Ishikawa (cell line): ENCODE measurements around the gene NAPB.

Source experiments
- CEBPB ChIP-seq: IDR thresholded peaks from 2 replicates; pipeline ENCODE4 v1.6.1; 2012
- CREB1 ChIP-seq: IDR thresholded peaks from 2 replicates; pipeline ENCODE4 v1.6.1; 2012; ENCODE audit warnings: low read depth
- EGR1 ChIP-seq: IDR thresholded peaks from 2 replicates; pipeline ENCODE4 v1.6.1; 2012
- EP300 ChIP-seq: IDR thresholded peaks from 2 replicates; pipeline ENCODE4 v1.6.1; 2012; ENCODE audit warnings: borderline replicate concordance
- FOXM1 ChIP-seq: IDR thresholded peaks from 2 replicates; pipeline ENCODE4 v1.6.1; 2012; ENCODE audit warnings: low read depth, borderline replicate concordance
- MAX ChIP-seq: IDR thresholded peaks from 2 replicates; pipeline ENCODE4 v1.6.1; 2012
- NFIC ChIP-seq: IDR thresholded peaks from 2 replicates; pipeline ENCODE4 v1.6.1; 2012
- RAD21 ChIP-seq: IDR thresholded peaks from 2 replicates; pipeline ENCODE4 v1.6.1; 2012; ENCODE audit warnings: low read depth
- TAF1 ChIP-seq: IDR thresholded peaks from 2 replicates; pipeline ENCODE4 v1.6.1; 2012; ENCODE audit warnings: low read depth, mild to moderate bottlenecking
- TCF12 ChIP-seq: IDR thresholded peaks from 2 replicates; pipeline ENCODE4 v1.6.1; 2012; ENCODE audit warnings: low read depth
- TEAD4 ChIP-seq: IDR thresholded peaks from 2 replicates; pipeline ENCODE4 v1.6.1; 2012
- YY1 ChIP-seq: IDR thresholded peaks from 2 replicates; pipeline ENCODE4 v1.6.1; 2012; ENCODE audit warnings: low read depth
- ZBTB7A ChIP-seq: IDR thresholded peaks from 2 replicates; pipeline ENCODE4 v1.6.1; 2012; ENCODE audit warnings: low read depth
- TF ChIP-seq, protein P1 (sequence below): IDR thresholded peaks from 2 replicates; pipeline ENCODE4 v1.6.1; 2012; ENCODE audit warnings: low read depth, mild to moderate bottlenecking
- TF ChIP-seq, protein P2 (sequence below): IDR thresholded peaks from 2 replicates; pipeline ENCODE4 v1.6.1; 2012

Gene NAPB

GRCh38 chr20:23425129-23425528, 3.8 kb upstream of the NAPB start:
- no peak for TF ChIP-seq EP300
- TF ChIP-seq NFIC, result no peak
- TF ChIP-seq CREB1, result no peak
- TF ChIP-seq RAD21, result no peak
- TF ChIP-seq TEAD4, result no peak

DNA sequence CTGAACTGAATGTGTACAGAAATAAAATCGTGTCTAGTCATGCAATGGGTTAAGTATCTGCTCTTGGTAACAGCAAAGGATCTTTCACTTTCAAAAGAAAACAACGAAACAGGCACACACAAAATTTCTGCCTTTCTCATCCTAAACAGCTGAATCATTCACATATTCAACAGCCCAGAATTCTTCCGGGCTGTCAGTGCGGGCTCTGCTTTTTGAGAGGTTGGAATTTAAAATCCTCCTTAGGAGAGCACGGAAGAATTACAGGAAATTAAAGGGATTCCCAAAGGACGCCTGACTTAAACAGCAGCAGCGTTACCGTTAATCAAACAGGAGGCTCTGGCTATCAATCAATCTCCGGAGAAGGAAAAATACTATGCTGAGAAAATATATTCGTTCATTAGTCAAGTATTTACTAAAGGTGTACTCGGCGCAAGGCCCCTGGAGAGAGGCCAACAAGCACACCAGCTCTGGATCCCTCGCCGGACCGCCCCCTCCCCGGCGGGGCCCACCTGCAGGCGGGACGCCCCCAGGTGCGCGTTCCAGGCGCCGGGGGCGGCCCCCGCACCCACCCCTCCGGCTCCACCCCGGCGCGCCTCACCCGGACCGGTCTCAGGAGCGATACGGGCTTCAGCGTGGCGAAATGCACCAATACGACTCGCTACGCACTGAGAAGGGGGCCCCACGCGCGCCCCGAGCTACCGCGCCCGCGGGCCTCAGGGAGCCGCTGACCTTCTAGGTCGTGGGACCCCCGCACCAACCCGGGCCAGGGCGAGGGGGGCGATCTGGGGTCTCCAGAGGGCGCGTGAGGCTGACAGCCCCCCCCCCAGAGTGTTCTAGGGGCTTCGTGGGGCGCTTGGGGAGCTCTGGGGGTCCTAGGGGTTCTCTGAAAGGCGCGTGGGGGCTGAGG, 1.0 kb downstream of the NAPB start:
- TF ChIP-seq ZBTB7A, result peak; percentile 21; the same call in 1 of the 2 replicates
- TF ChIP-seq EP300, result no peak

- TF ChIP-seq ZBTB7A (no peak), TCF12 (no peak), CREB1 (no peak), FOXM1 (no peak), EGR1 (no peak)
- TF ChIP-seq, protein P1, sequence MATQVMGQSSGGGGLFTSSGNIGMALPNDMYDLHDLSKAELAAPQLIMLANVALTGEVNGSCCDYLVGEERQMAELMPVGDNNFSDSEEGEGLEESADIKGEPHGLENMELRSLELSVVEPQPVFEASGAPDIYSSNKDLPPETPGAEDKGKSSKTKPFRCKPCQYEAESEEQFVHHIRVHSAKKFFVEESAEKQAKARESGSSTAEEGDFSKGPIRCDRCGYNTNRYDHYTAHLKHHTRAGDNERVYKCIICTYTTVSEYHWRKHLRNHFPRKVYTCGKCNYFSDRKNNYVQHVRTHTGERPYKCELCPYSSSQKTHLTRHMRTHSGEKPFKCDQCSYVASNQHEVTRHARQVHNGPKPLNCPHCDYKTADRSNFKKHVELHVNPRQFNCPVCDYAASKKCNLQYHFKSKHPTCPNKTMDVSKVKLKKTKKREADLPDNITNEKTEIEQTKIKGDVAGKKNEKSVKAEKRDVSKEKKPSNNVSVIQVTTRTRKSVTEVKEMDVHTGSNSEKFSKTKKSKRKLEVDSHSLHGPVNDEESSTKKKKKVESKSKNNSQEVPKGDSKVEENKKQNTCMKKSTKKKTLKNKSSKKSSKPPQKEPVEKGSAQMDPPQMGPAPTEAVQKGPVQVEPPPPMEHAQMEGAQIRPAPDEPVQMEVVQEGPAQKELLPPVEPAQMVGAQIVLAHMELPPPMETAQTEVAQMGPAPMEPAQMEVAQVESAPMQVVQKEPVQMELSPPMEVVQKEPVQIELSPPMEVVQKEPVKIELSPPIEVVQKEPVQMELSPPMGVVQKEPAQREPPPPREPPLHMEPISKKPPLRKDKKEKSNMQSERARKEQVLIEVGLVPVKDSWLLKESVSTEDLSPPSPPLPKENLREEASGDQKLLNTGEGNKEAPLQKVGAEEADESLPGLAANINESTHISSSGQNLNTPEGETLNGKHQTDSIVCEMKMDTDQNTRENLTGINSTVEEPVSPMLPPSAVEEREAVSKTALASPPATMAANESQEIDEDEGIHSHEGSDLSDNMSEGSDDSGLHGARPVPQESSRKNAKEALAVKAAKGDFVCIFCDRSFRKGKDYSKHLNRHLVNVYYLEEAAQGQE, result no peak
These were observed 1.7 kb downstream of the NAPB start for GRCh38 chr20:23419657-23419994.

DNA sequence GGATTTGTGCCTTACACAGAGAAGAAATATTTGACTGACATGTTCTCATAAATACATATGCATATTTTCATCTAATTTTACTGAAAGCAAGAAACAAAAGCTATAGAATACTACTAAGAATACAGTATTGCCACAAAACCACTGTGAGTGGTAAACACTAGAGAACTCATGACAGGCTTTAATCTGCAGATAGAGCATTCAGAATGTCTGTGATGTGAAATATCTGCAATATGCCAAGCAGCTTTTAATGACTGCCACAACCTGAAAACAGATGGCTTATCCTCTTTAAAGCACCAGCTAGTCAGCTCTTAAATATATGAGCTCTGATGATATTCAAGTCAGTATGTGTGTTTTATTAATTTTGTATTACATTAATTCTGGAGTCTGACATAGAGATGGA, 3.4 kb downstream of the NAPB start:
- TF ChIP-seq YY1, result no peak
- TF ChIP-seq ZBTB7A, result no peak
- no peak for TF ChIP-seq TCF12
- no peak for TF ChIP-seq EP300
- TF ChIP-seq TAF1, result no peak
- no peak for TF ChIP-seq CREB1
- TF ChIP-seq NFIC, result no peak
- no peak for TF ChIP-seq FOXM1

DNA sequence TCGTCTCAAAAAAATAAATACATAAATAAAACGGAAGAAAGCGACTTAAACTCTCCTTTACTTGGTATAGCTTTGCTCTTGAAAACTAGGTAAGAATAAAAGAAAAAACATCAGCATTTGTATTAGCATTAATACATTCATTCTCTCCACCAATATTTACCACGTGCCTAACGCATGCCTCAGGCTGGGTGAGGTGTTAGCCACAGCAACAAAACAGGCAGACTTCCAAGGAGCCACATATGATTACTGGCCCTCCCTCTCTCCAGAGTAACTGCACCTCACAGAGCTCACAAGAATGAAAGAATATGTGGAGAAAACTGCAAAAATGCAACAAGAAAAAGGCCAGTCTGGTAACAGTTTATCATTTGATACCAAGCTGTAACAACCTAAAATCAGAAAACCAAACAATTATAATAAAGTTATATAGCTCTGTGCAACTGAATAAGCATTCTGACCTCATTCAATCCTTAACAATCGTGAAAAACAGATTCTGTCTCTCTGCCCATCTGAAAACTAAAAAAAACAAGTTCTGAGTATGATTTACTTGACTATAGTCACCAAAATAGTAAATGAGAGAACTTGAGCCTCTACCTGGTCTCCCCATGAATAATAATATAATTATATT, 5.2 kb downstream of the NAPB start:
- no peak for TF ChIP-seq CEBPB
- TF ChIP-seq MAX, result no peak
- no peak for TF ChIP-seq EP300
- no peak for TF ChIP-seq TCF12
- TF ChIP-seq, protein P1, result no peak
- TF ChIP-seq RAD21, result no peak
- TF ChIP-seq FOXM1, result no peak
- no peak for TF ChIP-seq TEAD4
- TF ChIP-seq ZBTB7A, result no peak
- no peak for TF ChIP-seq YY1
- TF ChIP-seq TAF1, result no peak
- TF ChIP-seq EGR1, result no peak
- TF ChIP-seq NFIC, result no peak
- TF ChIP-seq, protein P2, sequence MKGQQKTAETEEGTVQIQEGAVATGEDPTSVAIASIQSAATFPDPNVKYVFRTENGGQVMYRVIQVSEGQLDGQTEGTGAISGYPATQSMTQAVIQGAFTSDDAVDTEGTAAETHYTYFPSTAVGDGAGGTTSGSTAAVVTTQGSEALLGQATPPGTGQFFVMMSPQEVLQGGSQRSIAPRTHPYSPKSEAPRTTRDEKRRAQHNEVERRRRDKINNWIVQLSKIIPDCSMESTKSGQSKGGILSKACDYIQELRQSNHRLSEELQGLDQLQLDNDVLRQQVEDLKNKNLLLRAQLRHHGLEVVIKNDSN, result no peak
- TF ChIP-seq CREB1, result no peak

GRCh38 chr20:23415555-23415954, 5.7 kb downstream of the NAPB start:
- TF ChIP-seq MAX, result no peak
- no peak for TF ChIP-seq TEAD4
- TF ChIP-seq, protein P2, result no peak
- TF ChIP-seq CEBPB, result no peak
- no peak for TF ChIP-seq NFIC
- no peak for TF ChIP-seq CREB1
- TF ChIP-seq, protein P1, result no peak
- TF ChIP-seq YY1, result no peak
- no peak for TF ChIP-seq TAF1
- no peak for TF ChIP-seq TCF12
- TF ChIP-seq RAD21, result no peak
- no peak for TF ChIP-seq FOXM1
- TF ChIP-seq ZBTB7A, result no peak
- TF ChIP-seq EP300, result no peak
- no peak for TF ChIP-seq EGR1
